HG03196 (cell line): ENCODE results near the gene SLC35B4.
"Not testable (repeated sequence)": the region's sequence is repeated elsewhere in the genome, so short reads cannot be mapped to it uniquely, and the experiment has no call there.

Experiments used
- ATAC-seq: cut with Tn5 transposase; IDR thresholded peaks from one replicate; pipeline ENCODE4 v1.9.1; 2021; ENCODE audit not compliant: unreplicated experiment

The SLC35B4 gene

DNA sequence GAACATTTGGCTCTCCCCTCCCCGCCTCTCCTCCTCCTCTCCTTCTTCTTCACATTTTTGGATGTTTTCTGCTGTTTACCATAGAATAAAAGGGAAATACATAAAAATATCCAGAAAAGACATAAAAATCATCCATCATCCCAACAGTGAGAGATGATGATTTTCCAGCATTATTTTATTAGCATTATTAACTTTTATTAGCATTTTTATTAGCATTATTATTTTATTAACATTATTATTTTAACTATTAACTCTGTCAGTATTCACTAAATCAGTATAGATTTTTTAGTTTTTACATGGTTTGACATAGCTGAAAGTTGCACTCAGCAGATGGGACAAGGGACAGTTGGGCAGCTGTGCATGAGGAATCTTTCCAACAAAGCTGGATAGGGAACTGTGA lies 16.2 kb upstream of the SLC35B4 start:
- ATAC-seq: no peak

DNA sequence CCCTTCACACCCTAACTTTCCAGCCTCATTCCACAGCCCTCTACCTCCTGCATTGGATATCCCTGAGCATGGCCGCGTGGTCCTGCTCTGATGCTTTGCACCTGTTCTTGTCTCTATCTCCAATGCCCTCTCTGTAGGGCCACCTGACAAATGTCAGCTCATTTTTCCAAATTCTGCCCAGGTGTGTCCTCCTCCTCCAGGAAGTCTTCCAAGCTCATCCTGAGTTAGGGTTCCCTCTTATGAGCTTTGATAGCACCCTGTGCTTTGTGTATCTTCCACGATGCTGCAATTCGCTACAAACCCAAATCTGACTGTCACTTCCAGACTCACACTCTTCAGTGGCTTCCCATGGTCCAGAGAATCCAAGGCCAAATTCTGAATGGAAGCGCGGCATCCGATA lies 14.7 kb upstream of the SLC35B4 start:
- no peak for ATAC-seq

DNA sequence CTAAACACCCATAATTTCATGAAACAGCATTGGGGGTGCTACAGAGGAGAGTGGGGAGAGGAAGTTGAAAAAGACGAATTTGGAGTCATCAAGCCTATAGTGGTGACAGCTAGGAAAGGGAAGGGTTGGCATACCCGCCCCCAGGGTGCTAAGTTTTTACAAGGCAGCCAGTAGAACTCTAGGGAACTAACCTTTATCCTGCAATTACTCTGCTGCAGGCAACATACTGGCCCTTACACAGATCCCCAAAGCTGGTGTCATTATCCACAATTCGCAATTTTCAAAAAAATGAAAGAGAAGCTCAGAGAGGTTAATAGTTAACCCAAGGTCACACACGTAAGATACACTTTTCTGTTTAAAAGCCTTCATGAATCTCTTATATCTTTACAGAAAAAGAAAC lies 14.2 kb upstream of the SLC35B4 start:
- ATAC-seq: no peak

DNA sequence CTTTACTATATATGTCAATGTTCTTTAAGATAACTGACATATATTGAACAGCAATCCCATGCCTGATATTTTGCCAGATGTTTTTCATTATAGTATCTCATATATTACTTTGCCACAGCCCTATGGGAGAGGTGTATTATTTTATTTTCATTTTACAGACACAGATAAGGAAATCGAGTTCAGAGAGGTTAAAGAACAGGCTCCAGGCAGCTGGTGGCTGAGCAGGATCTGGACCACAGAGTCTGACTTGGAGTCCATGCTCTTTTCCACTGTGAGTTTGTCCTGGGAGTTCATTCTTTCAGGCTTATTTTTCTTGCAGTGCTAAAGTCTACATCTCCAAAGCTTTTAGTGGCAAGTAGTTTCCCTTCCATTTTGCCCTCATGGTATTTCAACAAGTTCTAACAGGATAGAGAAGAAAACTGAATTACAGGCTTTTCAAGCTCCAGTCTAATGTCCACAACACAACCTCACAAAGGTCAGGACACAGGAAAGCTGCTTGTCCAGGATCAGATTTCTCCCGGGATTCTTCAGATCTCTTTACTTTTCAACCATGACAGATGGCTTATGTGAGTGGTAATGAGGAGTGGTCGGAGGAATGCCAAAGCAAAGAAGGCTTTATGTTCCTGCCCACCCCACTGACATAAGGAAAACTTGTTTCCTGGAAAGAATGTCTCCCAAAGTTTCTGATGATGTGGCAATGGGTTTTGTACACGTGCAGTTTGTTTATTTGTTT lies 13.1 kb upstream of the SLC35B4 start:
- ATAC-seq: no peak

DNA sequence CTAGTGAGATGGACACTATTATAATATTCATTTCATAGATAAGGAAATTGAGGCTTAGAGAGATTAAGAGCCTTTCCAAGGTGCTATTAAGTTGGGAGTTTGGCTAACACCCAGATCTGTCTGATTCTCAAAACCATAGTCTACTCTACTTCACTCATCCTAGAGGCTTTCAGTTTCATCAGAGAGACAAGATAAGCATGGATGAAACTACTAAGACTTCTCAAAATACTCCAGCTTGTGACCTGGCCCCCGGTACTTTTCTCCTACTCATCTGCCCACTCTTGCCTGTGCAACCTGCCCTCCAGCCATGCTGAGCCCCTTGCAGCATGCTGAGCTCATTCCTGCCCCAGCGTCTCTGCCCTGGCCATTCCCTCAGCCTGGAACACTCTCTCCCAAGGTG lies 12.2 kb upstream of the SLC35B4 start:
- ATAC-seq: no peak

DNA sequence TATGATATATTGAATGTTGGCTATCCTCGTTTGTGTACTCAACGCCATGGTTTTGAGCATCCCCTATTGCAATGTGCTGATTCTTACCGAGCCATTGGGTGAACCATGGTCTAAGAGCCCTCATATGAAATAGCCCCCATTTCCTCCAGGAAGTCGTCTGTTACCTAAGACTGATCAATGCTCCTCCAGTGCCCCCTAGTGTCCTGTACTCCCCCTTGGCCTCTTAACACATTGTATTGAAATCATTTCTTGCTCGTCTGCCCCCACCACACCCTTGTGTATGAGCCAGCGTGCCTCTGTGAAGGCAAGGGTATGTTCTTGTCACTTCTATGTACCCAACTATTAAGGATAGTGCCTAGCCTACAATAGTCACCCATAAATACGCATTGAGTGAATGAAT lies 11.2 kb upstream of the SLC35B4 start:
- ATAC-seq: peak; percentile 77

DNA sequence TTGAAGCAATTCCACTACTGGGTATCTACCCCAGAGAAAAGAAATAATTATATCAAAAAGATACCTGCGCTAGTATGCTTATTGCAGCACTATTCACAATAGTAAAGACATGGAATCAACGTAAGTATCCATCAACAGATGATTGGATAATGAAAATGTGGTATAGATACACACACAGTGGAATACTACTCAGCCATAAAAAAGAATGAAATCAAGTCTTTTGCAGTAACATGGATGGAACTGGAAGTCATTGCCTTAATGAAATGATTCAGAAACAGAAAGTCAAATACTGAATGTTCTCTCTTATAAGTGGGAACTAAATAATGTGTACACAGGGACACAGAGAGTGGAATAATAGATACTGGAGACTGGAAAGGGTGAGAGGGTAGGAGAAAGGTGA lies 7.4 kb upstream of the SLC35B4 start:
- ATAC-seq: no peak

DNA sequence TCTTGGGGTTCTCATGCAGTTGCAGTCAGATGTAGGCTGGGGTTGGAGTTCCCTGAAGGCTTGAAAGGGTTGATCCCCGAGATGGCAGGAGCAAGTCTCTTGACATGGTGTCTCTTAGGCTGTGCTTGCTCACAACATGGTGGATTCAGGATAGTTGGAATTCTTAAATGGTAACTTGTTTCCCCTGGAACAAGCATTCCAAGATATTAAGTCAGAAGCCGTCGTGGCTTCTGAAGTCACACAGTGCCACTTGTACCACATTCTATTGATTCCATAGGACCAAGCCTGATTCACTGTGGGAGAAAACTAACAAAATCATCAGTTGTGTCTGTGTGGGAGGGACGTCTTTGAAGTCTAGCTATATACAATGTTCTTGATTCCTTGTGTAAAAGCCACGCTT lies 3.5 kb upstream of the SLC35B4 start:
- ATAC-seq: no peak

DNA sequence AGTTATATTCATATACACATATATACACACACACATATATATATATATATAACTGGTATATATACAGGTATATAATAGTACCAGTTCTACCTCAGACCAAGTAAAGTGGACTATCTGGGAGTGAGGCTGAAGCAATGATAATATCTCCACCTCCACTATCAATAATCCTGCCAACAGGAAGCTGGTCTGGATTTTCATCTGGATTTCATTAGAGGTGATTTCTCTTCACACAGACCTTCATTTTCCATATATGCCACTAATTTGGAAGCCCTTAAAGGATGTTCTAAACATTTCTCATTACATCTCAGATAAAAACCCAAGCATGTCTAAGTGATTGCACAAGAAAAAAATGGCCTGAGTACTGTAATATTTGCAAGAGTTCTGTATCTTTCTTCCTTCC lies 1.7 kb upstream of the SLC35B4 start:
- ATAC-seq: no peak

DNA sequence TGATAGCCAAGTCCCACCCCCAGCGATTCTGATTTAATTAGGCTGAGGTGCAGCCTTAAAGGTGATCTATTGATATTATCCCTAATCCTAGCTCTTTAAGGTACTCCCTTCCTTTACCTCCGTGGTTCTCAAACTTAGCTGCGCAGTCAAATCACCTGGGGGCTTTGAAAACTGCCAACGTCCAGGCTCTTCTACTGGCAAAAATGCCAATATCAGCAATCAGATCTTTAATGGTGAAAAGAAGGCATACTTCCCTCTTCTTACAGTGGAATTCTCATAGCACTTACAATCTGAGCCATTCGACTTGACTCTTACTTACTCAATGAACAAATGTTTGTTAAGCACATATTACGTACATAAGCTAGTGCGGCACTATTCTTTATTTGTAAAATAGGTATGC lies 704 bp upstream of the SLC35B4 start:
- no peak for ATAC-seq

DNA sequence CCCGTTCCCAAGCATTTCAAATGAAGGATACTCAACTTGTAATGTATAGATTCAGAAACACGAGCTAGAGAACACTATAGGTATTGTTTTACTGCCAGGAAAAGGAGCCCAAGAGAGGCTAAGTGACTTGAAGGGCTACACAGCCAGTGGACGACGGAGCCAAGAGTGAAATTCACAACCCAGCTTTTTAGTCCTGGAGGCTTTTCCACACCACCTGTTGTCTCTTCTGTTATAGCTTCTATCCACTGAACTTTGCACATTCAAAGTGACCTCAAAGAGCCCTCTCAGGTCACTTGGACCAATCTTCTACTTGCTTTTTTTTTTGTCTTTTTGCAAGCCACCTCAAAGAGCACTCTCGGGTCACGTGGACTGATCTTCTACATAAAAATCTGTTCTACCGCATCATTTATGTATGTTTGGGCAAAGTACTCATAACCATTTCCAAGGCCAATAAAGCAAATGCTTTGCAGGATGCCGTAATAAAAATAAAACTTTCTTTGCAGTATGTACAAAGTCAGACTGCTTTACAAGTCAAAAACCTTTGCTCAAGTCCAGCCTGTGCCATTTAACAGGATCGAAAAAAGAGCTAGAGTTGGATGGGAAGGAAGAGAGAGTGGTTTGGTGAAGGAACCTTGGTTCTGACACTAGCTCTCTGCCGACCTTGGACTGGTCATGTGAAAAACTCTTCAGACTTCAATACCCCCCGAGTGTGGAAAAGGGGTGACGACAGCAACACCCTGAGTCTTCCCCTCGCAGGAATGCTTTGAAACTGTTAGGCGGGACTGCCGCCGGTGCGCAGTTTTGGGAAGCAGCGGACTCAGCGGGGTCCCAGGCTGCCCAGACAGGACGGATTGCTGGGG lies 821 bp downstream of the SLC35B4 start:
- no peak for ATAC-seq

DNA sequence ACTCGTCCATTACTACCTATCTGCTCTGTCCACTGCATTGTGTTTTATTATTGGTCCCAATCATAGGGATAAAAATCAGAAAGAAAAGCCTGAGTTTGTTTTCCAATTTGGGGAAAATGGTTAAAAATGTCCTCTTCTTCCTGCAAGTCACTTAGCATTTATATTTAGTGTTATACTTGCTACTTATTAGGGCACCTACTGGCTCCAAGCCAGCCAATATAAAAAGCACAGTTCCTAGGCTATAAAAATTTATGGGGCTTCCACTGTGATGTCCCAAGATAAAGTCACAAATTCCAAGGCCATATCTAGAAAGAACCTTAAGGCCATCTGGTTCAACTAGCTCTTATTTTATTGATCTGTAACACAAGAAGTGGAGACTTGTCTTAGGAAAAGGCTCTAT lies 3.2 kb downstream of the SLC35B4 start:
- ATAC-seq: no peak

DNA sequence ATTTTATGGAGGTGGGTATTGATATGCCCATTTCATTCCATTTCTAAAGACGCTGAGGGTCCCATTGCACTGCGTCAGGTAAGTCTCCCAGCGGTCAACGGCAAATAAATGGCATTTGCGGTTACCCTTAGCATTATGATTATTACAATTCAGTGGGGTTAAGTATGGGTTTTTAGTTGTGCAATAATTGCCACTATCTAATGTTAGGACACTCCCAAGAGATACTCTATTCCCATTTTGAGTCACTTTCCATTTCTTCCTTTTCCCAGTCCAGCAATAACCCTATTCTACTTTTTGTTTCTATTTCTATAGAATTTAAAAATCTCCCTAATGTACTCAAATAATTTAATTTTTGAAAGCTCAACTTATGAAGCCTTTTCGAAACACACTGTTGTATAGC lies 4.0 kb downstream of the SLC35B4 start:
- ATAC-seq: no peak

DNA sequence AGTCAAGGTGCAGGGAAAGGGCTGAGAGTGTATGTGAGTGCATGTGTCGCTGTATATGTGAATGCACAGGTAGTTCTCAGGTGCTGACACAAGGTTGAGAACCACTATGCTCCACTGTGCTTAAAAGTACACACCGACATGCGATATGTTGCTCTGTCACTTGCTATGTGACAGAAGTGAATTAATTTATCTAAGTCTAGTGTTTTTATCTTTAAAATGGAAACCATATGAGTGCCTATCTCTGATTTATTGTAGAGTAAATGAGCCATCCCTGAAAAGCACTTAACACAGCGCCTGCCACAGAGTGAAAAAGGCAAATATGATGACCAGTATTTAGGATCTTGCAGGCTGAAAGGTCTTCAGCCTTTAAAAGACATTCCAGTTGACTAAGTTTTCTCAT lies 4.9 kb downstream of the SLC35B4 start:
- ATAC-seq: no peak

DNA sequence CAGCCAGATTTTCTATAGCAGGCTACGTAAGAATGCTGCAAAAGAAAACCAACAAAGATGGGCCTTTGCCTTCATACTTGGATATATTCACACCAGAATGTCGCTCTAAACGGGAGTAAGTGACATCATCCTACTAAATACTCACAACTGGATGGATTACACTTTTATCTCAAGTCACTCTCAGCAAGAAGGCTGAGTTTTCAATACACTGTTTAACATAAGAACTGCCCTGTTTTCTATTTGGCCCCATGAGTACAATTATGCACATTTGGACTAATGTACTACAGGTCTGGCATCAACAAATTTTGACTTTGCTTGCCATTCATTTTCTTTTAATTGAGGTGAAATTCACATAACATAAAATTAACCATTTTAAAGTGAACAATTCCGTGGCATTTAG lies 8.2 kb downstream of the SLC35B4 start:
- ATAC-seq: no peak

DNA sequence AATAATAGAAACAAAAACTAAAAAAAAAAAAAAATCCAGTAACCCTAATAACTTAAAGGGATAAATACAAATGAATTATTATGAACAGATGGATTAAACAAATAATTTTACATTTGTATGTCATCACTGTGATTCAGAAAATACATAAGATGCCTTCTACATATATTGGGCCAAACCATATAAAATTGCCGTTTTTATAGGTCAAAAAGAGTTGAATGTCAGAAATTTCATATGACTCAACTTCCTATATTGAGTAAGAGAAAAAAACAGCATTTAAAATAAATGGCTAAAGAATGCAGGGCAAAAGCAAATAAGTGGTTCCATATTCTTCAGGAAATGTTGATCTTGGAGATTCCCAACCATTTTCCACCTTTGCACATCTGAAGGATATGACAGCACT lies 9.4 kb downstream of the SLC35B4 start:
- no peak for ATAC-seq

DNA sequence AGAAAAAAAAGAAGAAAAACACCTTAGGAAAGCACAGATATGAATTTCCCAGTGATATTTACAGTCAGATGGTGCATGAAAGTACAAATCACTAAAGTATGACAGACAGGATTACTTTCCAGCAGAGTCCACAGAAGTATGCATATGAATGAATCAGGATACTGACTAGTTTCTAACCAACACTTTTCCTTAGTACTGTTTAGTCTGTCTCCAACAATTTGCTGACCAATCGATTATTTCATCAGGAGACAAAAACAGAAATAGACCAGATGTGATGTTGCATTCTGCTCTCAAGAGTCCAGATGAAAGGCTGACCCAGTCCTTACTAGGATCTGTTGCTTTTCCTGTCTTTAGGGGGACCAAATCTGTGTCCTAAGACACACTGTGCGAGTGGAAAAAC lies 14.6 kb downstream of the SLC35B4 start:
- no peak for ATAC-seq

DNA sequence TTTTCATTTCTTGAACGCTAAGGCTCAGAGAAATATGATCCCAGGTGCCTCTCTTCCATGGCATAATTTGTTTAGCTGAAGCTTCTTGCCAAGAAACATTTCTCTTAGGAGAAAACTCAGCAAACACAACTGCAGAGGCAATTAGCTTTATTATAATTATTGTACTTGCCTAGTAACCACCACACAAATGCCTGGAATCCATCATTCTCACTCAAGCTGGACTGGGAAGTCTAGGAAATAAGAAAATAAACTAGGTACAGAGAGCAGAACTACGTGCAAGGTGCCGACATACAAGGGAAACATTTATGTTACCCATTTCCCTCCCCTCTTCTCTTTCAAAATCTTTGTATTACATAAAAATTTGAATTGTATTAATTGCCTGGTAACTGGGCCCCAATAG lies 15.1 kb downstream of the SLC35B4 start:
- ATAC-seq: no peak

DNA sequence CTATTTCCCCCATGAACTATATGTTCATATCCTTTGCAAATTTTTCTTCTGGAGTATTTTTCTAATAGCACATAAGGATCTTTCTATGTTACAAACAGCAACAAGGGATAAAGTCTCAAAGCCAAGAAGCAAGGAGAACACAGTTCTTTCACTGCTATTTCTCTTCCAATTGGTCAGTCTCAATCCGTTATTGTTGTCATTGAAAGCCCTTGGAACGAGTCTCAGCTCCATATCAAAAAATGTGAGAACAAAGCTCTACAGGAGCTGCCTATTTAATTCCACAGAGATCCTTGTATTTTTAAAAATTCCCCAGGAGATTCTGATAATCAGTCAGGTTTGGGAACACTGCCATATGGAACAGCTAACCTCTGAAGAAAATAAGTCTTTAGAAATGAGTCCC lies 15.7 kb downstream of the SLC35B4 start:
- no peak for ATAC-seq

DNA sequence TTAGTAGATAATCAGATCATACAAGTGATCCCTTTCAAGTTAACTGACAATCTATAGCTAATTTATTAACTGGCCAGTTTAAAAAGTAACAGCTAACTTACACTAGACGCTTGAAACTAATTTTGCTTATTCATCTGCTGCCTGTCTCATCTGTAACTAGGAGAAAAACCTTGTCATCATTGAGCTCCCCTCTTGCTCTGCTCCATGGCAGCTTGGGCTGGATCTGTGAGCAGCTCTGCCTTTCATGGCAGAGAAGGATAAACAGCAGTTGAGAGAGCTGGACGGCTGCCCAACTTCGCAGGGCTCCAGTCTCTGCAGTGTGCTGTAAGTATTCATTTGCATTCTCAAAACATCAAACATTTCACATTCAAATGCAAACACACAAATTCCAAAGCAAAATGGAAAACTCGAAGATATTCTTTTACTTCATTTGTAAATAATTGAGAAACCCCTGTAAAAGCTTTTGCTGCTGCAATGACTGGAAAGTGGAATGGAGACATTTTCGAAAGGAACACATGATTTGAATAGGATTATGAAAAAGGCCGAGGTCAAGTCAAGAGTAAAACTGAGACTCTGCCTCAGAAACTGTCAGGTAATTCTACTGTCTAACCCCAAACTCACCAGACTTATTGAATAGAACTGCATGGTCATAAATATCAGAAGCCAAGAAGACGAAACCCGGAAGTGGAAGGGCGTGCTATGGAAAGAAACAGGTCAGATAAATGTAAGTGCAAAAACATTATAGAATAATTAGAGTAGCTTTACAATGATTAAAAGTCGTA lies 17.6 kb downstream of the SLC35B4 start:
- no peak for ATAC-seq

DNA sequence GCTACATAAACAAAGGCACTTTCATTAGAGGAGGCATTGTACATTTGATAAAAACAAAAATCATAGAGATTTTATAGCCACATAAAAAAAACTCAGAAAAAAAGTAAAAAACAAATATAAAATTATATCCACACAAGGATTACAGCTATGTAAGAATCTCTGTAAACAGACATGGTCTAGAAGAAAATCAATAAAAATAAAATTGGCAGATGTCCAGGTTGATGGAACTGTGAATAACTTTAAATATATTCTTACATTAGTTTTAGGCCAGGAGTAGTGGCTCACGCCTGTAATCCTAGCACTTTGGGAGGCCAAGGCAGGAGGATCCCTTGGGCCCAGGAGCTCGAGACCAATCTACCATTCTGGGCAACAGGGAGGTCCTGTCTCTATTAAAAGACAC lies 19.2 kb downstream of the SLC35B4 start:
- ATAC-seq: no peak

DNA sequence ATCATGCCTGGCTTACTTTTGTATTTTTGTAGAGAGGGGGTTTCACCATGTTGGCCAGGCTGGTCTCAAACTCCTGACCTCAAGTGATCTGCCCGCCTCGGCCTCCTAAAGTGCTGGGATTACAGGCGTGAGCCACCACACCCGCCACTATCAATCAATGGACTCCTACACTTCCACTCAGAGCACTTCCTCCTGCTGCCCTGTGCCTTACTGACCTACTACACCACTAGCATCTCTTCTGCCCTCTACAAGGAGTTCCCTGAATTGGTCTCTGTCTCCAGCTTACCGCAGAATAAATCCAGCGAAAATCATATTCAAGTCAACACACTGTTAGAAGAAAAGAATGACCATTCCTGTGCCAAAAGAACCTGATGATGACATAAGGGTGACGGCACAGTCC lies 20.7 kb downstream of the SLC35B4 start:
- not testable (repeated sequence) for ATAC-seq
